ENCODE data around the gene TMTC1.

TMTC1 gene

GRCh38 chr12:29706311-29706710 lies 77.4 kb downstream of the TMTC1 start:
- DNase-seq = no peak

DNA sequence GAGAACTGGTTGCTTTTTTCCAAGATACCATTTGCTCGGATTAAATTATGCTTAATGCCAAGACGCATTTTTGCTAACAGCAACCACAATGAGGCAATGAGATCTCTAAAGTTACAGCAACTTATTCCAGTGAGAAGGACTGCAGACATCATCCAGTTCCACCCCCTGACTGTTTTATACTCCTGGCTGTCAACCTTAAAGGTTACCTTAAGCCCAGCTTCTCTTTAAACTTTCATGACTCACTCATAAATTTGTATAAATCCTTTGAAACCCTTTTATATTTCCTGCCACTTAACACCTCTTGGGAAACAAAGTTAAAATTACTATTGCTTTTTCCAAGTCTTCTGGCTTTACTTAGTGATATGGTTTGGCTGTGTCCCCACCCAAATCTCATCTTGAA lies 80.2 kb downstream of the TMTC1 start:
- DNase-seq = no peak

DNA sequence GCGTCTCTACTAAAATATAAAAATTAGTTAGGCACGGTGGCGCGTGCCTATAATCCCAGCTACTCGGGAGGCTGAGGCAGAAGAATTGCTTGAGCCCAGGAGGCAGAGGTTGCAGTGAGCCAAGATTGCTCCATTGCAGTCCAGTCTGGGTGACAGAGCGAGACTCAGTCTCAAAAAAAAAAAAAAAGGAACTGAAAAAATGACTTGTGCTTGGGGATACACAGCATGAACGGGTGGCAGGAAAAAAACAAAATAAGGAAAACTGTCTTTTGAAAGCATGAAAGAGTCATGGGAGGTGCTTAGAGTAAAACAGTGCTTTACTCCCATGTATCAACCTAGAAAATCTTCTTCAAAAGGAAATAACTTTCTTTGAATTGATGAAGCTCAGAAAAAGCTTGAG lies 80.8 kb downstream of the TMTC1 start:
- no peak for DNase-seq

DNA sequence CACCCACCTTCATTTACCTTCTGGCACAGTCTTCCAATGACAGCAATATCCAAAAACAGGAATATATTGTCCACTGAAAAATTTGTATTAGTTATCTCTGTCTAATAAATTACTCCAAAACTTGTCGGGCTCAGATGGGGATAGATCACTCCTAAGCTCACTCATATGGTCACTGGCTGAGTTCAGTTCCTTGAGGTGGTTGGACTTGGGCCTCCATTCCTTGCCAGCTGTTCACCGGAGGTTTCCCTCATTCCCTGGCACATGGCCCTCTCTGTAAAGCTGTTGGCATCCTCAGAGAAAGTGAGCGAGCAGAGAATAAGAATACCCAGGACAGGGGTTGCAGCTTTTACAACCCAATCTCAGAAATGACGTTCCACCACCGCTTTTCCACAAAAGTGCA lies 81.5 kb downstream of the TMTC1 start:
- DNase-seq = no peak

GRCh38 chr12:29700761-29701481 lies 82.8 kb downstream of the TMTC1 start:
- DNase-seq = peak; percentile 20

DNA sequence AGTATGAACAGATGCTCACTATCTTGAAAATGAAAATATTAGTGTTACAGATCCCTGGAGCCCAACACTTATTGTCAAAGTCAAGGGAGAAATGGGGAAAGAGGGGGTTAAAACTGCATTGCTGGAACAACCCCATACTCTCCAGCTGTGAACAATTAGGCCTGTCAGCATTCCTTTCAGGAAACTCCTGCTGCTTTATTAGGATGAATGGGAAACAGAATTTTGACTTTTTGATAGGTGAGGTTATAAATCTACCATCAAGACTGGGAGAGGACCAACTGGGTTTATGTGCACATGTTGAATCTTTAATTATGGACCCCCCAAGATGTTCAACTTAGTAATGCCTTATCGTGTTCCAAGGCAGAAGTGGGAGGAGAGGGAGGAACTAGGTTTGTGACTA lies 85.0 kb downstream of the TMTC1 start:
- DNase-seq = no peak

GRCh38 chr12:29695800-29696199 lies 87.9 kb downstream of the TMTC1 start:
- no peak for DNase-seq

DNA sequence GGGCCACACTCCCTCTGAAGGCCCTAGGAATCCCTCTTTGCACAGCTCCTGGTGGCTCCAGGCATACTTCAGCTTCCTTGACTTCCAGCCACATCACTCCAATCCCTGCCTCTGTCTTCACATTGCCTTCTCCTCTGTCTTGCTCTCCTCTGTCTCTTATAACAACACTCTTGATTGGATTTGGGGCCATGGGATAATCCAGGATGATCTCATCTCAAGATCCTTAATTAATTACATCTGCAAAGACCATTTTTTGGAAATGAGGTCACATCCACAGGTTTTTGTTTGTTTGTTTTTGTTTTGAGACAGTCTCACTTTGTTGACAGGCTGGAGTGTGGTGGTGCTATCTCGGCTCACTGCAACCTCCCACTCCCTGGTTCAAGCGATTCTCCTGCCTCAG lies 88.7 kb downstream of the TMTC1 start:
- peak; percentile 18 for DNase-seq

- no peak for DNase-seq
These were observed 89.7 kb downstream of the TMTC1 start for GRCh38 chr12:29694002-29694401.

DNA sequence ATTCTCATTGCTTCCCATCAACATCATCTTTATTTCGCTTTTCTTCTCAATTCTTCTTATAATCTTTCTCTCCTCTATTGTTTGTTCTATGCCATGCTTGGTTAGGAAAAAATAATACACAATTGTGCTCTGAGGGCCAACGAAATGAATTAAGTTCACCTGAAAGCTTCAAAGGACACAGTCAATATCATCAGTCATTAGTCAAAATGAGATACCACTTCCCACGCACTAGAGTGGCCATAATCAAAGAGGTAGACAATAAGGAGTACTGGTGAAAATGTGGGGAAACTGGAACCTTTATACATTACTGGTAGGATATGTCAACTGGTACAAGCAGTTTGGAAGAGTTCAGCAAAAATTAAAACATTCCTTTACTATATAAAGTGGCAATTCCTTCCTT lies 91.5 kb downstream of the TMTC1 start:
- DNase-seq = no peak

DNA sequence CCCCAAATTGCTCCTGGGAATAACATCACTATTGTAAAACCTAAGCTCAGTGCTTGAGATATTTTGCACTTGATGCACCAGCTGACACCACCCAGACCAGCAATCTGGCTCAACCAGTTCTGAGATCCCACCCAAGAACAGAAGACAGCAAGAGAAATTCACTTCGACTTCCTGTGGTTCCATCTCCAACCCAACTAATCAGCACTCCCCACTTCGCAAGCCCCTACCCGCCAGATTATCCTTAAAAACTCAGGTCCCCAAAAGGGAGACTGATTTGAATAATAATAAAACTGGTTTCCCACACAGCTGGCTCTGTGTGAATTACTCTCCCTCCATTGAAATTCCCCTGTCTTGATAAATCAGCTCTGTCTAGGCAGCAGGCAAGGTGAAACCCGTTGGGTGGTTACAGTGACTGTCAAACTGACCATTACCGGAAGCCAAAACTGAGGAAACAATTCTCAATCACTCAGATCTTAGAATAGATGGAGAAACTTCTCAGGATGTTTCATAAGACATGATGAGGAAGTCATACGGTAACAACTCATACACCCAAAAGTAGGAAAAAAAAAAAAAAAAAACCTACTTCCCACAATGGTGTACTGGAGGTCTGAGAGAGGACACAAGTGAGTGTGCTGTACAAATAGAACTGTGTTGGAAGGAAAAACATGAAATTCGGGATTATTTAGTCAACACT lies 92.4 kb downstream of the TMTC1 start:
- no peak for DNase-seq

DNA sequence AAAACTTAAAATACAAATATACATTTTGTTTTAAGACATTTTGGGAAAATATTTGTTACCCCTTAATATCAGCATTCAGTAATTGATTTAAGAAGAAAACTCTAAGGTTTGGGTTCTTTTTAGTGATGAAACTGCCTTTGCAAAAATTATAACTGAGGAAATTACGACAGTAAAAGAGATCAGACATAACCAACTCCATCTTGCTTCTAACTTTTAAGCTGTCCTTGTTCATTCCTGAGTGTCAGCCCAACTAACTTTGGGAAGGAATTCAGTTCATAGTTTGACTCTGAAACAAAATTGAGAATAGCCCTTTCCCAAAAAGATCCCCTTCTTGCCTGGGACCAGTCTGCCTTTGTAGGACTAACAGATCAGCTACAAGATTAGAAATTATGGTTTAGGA lies 93.0 kb downstream of the TMTC1 start:
- no peak for DNase-seq

DNA sequence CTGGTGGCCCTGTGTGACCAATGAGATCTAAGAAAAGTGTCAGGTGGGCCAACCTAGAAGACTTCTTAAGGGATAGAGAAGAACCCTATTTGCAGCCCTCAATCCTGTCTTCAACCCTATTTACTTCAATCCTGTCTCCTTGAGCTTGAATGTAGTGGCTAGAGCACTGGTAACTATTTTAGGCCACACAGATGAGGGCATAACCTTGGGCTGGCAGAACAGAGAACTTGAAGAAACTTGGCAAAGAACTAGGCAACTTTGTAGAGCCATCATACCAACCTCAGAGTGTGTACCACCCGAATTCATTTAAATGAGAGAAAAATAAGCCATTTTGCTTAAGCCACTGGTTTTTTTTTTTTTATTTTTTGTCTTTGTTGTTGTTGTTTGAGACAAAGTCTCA lies 94.8 kb downstream of the TMTC1 start:
- no peak for DNase-seq

- DNase-seq = no peak
These were observed 101.7 kb downstream of the TMTC1 start for GRCh38 chr12:29682088-29682487.

GRCh38 chr12:29681370-29681769 lies 102.4 kb downstream of the TMTC1 start:
- no peak for DNase-seq

DNA sequence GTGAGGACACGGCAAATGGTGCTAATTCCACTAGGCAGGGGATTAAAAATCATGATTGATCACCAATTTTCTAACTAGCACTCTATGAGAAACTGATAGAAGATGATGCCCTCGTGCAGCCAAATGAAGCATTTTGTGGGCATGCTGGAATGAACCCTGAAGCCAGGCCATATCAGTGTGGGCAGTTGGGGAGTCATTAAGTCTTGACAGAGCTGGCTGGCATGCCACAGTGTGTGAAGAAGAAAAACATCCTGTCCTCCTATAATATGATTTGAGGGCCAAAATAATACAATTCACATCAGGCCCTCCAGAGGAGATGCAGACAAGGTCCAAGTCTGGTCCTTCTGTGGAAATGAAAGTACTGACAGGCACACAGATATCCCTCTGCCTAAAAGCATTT lies 107.1 kb downstream of the TMTC1 start:
- DNase-seq = no peak

DNA sequence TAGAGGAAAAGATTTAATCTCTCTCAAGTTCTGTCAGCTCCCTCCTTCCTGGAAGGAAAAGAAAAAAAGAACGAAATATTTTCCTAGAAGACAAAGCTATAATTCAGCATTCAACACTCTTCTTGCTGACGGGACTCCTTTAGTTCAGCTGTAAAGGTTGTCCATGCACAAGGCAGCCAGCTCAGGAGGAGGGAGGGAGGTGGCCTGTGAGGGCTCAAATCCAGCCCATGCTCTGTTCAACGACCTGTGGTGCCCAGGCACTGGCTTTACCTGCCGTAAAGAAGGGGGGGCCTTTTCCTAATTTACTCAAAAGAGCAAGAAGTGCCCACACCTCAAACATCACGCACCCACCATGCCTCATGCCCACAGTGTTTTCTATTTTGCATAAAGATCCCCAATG lies 109.3 kb downstream of the TMTC1 start:
- no peak for DNase-seq

GRCh38 chr12:29673346-29673745 lies 110.4 kb downstream of the TMTC1 start:
- DNase-seq = peak; percentile 54

DNA sequence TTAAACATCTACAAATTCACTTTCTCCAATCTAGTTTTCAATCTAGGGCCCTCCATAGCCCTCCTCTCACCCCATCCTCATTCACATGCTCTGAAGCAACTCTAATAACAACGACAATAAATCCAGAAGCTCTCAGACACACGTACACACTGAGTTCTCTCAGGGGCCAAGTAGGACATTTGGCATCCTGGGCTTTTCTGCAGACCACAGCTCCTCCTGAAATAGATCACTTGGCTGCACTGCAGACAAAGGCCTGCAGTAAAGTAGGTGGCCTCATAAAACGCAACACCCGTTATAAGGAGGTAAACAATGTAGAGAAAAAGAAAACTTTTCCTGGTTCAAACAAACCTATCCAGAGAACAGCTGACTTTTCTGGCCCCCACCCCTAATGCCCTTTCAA lies 111.2 kb downstream of the TMTC1 start:
- DNase-seq = no peak

GRCh38 chr12:29671742-29672141 lies 112.0 kb downstream of the TMTC1 start:
- no peak for DNase-seq

DNA sequence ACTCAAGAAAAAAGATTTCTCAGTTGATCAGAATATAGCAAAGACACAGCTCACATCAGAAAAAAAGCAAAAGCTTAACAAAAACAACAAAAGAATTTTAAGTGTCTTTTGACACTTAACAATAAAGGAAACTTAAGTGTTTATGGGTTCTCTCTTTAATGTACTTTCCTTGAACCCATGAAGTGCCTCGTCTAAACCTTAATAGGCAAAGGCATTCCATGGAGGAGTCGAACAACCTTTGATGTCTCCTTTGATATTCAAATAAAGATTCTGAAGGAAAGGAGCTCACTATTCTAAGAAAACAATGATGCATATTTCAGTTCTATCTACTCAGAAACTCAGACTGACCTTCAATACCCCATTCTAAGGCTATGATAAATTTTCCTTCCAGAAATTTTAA lies 116.7 kb downstream of the TMTC1 start:
- DNase-seq = no peak

- DNase-seq = no peak
These were observed 118.6 kb downstream of the TMTC1 start for GRCh38 chr12:29665107-29665506.

- no peak for DNase-seq
These were observed 120.9 kb downstream of the TMTC1 start for GRCh38 chr12:29662734-29663323.

GRCh38 chr12:29660847-29661246 lies 122.9 kb downstream of the TMTC1 start:
- DNase-seq = no peak
